SK-N-SH (cell line): ENCODE data around the gene KNTC1. TPM values are rescaled to one million over a fixed set of nuclear protein-coding genes. Genes with fewer than 3 reads are reported as not detected.

Experiments used
- CTCF ChIA-PET: fragments of 300-600, 350-600 bp; formaldehyde crosslinking; extraction: SDS; loops from one replicate; lab custom pipeline; 2021; lab: Yijun Ruan, JAX
- POLR2A ChIA-PET: fragments of 350-600 bp; sonication (Branson Sonifier 250); formaldehyde crosslinking; extraction: SDS; loops from one replicate; lab custom pipeline; 2020; ENCODE audit warnings: antibody characterized with exemption, inconsistent platforms; lab: Yijun Ruan, JAX
- DNase-seq: peaks from one replicate; pipeline ENCODE4 v3.0.0; 2012
- H2AFZ ChIP-seq: fragments of 200-600 bp; sonication (generic); 2 replicates; pipeline ENCODE4 v1.8.1; 2016; ENCODE audit warnings: antibody characterized with exemption, mild to moderate bottlenecking, low read depth
- H3F3A ChIP-seq: fragments of 200-600 bp; sonication (generic); replicated peaks from 2 replicates; pipeline ENCODE3; 2016; ENCODE audit warnings: antibody characterized with exemption, mild to moderate bottlenecking; ENCODE audit not compliant: insufficient read depth
- H3K27ac ChIP-seq, 2 experiments: fragments of 200-500 bp in 1 of 2; fragments of 200-600 bp in 1 of 2; sonication (Bioruptor generic) in 1 of 2; sonication (generic), shearing (Covaris generic) in 1 of 2; 2 replicates each; pipeline versions ENCODE4 v1.5.1 to v1.6.1; 2014 to 2016; ENCODE audit warnings: low read depth in 2 of 2, inconsistent platforms in 1 of 2, low read length in 1 of 2, mild to moderate bottlenecking in 1 of 2, mixed read lengths in 1 of 2
- H3K27me3 ChIP-seq: fragments of 200-600 bp; sonication (generic), shearing (Covaris generic); 2 replicates; pipeline ENCODE4 v1.6.1; 2016; ENCODE audit warnings: mixed run types; ENCODE audit not compliant: insufficient read depth
- H3K36me3 ChIP-seq, 2 experiments: fragments of 200-500 bp in 1 of 2; fragments of 200-600 bp in 1 of 2; sonication (Bioruptor generic) in 1 of 2; sonication (generic) in 1 of 2; replicated peaks in 1 of 2; 2 replicates each; pipeline versions ENCODE3 to v1.5.1; 2014 to 2016; ENCODE audit warnings: low read length in 1 of 2, mild to moderate bottlenecking in 1 of 2; ENCODE audit not compliant: insufficient read depth in 2 of 2, control insufficient read depth in 1 of 2
- H3K4me1 ChIP-seq, 2 experiments: fragments of 200-500 bp in 1 of 2; fragments of 200-600 bp in 1 of 2; sonication (Bioruptor generic) in 1 of 2; sonication (generic), shearing (Covaris generic) in 1 of 2; 2 replicates each; pipeline versions ENCODE4 v1.5.1 to v1.6.1; 2014 to 2016; ENCODE audit warnings: low read depth in 1 of 2, low read length in 1 of 2, mixed run types in 1 of 2; ENCODE audit not compliant: insufficient read depth in 2 of 2, control insufficient read depth in 1 of 2
- H3K4me2 ChIP-seq: fragments of 200-600 bp; sonication (generic), shearing (Covaris generic); 2 replicates; pipeline ENCODE4 v1.6.1; 2017; ENCODE audit warnings: mixed run types
- H3K4me3 ChIP-seq, 2 experiments: fragments of 200-500 bp in 1 of 2; fragments of 200-600 bp in 1 of 2; sonication (Bioruptor generic) in 1 of 2; sonication (generic), shearing (Covaris generic) in 1 of 2; 2 replicates each; pipeline versions ENCODE4 v1.5.1 to v1.8.1; 2014 to 2016; ENCODE audit warnings: low read depth in 2 of 2, inconsistent platforms in 1 of 2, low read length in 1 of 2, mild to moderate bottlenecking in 1 of 2, mixed read lengths in 1 of 2, moderate library complexity in 1 of 2
- H3K79me2 ChIP-seq: fragments of 200-600 bp; sonication (generic); 2 replicates; pipeline ENCODE4 v1.8.1; 2017; ENCODE audit warnings: mild to moderate bottlenecking; ENCODE audit not compliant: insufficient read depth
- H3K9ac ChIP-seq: fragments of 200-600 bp; sonication (generic); 2 replicates; pipeline ENCODE4 v1.6.1; 2017; ENCODE audit warnings: mixed run types
- H3K9me2 ChIP-seq: fragments of 200-600 bp; sonication (generic); 2 replicates; pipeline ENCODE4 v1.6.1; 2017; ENCODE audit warnings: mixed run types
- H3K9me3 ChIP-seq: fragments of 200-600 bp; sonication (generic); 2 replicates; pipeline ENCODE4 v1.6.1; 2017; ENCODE audit warnings: mixed run types, mild to moderate bottlenecking, moderate library complexity
- H4K20me1 ChIP-seq: fragments of 200-600 bp; sonication (generic); 2 replicates; pipeline ENCODE4 v1.6.1; 2017; ENCODE audit warnings: mild to moderate bottlenecking, mixed run types; ENCODE audit not compliant: insufficient read depth
- EZH2phosphoT487 ChIP-seq: fragments of 200-600 bp; sonication (generic); IDR thresholded peaks from 2 replicates; pipeline ENCODE4 v1.6.1; 2017; ENCODE audit warnings: low read depth, mixed run types, mild to moderate bottlenecking, antibody characterized with exemption, moderate library complexity, borderline replicate concordance
- GABPA ChIP-seq: IDR thresholded peaks from 2 replicates; pipeline ENCODE4 v1.4.0; 2012; ENCODE audit warnings: low read depth, mild to moderate bottlenecking
- IRF3 ChIP-seq: fragments of 150-350 bp; IDR thresholded peaks from 2 replicates; pipeline ENCODE4 v1.6.1; 2016; ENCODE audit warnings: mild to moderate bottlenecking, low read depth, low read length
- MAX ChIP-seq: IDR thresholded peaks from 2 replicates; pipeline ENCODE4 v1.4.0; 2012; ENCODE audit warnings: low read depth
- MEF2A ChIP-seq: IDR thresholded peaks from 2 replicates; pipeline ENCODE4 v1.4.0; 2012; ENCODE audit warnings: low read depth, borderline replicate concordance
- NFIC ChIP-seq: IDR thresholded peaks from 2 replicates; pipeline ENCODE4 v1.4.0; 2012; ENCODE audit warnings: borderline replicate concordance
- NRF1 ChIP-seq: IDR thresholded peaks from 2 replicates; pipeline ENCODE4 v1.6.1; 2012; ENCODE audit warnings: low read depth, mild to moderate bottlenecking, low read length
- PBX3 ChIP-seq: IDR thresholded peaks from 2 replicates; pipeline ENCODE4; 2012
- REST ChIP-seq: IDR thresholded peaks from 2 replicates; pipeline ENCODE4 v1.6.1; 2012; ENCODE audit warnings: mild to moderate bottlenecking, low read depth, low read length, moderate library complexity
- RFX5 ChIP-seq: IDR thresholded peaks from 2 replicates; pipeline ENCODE4 v1.6.1; 2012; ENCODE audit warnings: mild to moderate bottlenecking, improper control_type of control experiment, low read length
- RXRA ChIP-seq: IDR thresholded peaks from 2 replicates; pipeline ENCODE4 v1.4.0; 2012; ENCODE audit warnings: low read depth, mild to moderate bottlenecking, borderline replicate concordance
- SIN3A ChIP-seq: IDR thresholded peaks from 2 replicates; pipeline ENCODE4 v1.6.1; 2012; ENCODE audit warnings: low read depth, mild to moderate bottlenecking, low read length, moderate library complexity, borderline replicate concordance
- SMC3 ChIP-seq: IDR thresholded peaks from 2 replicates; pipeline ENCODE4 v1.6.1; 2012; ENCODE audit warnings: low read depth, low read length, improper control_type of control experiment
- TEAD4 ChIP-seq: IDR thresholded peaks from 2 replicates; pipeline ENCODE4 v1.4.0; 2012; ENCODE audit warnings: mild to moderate bottlenecking, borderline replicate concordance; ENCODE audit not compliant: insufficient read depth
- USF1 ChIP-seq: IDR thresholded peaks from 2 replicates; pipeline ENCODE4 v1.4.0; 2012; ENCODE audit warnings: low read depth, borderline replicate concordance
- USF2 ChIP-seq: fragments of 150-350 bp; IDR thresholded peaks from 2 replicates; pipeline ENCODE4 v1.6.1; 2017; ENCODE audit warnings: antibody characterized with exemption, low read length, low read depth, borderline replicate concordance
- ZBTB33 ChIP-seq: IDR thresholded peaks from 2 replicates; pipeline ENCODE4 v1.4.0; 2012; ENCODE audit warnings: low read depth, borderline replicate concordance
- WGBS: methylation state at CpG from one replicate; pipeline ENCODE4 v1.1.6; 2017; ENCODE audit warnings: low lambda C conversion rate; 5-methylcytosine and 5-hydroxymethylcytosine counted together
- polyA plus RNA-seq, 3 experiments: library from polyadenylated mRNA; depleted of rRNA; stranded (reverse); fragments of >200 nt; gene quantifications; 2 replicates each; pipeline ENCODE4 v1.2.3, GENCODE V29; 2012

KNTC1 gene
- polyA plus RNA-seq, 1 of the 3 experiments (the other 2 are of a cell fraction): 13.2 TPM

GRCh38 chr12:122526683-122527477, at the start of gene KNTC1, which contains the start of gene RSRC2 (continued):
- TF ChIP-seq SMC3: no peak
- no peak for TF ChIP-seq PBX3
- no peak; the same call in 1 of the 2 replicates for TF ChIP-seq TEAD4
- TF ChIP-seq MEF2A: no peak
- TF ChIP-seq GABPA: peak; percentile 87
- TF ChIP-seq USF1: peak; percentile 4; the same call in 1 of the 2 replicates
- no peak for TF ChIP-seq RXRA
- peak; percentile 94 for TF ChIP-seq SIN3A
- TF ChIP-seq USF2: no peak

- H3K9me3 ChIP-seq: no peaks in the 10 kb centered on the region
- peaks cover 3% of the 10 kb centered on the region for H3F3A ChIP-seq
- no peaks in the 10 kb centered on the region for H3K27me3 ChIP-seq
- ChIA-PET CTCF (interaction anchor here (2.0 kb wide), 1 partner anchor 9 kb away, joined by 10 read pairs; no protein-coding TSS in a partner anchor), POLR2A (no interaction called here)
- no peaks in the 10 kb centered on the region; the same call in 1 of the 2 replicates for H3K79me2 ChIP-seq
- no peak overlapping the region for H3K4me2 ChIP-seq
- WGBS: 96% methylated on average over 8 of the region's 8 CpGs
- H3K36me3 ChIP-seq: peaks cover 52 to 57% of the 10 kb centered on the region in 2 experiments
- 0 out of 4 replicates have a peak, but pooled peaks cover 0 to 3% of the 10 kb centered on the region in 2 experiments for H3K4me1 ChIP-seq
- no peak overlapping the region for H3K27ac ChIP-seq
- no peaks in the 10 kb centered on the region for H3K9me2 ChIP-seq
- no peak for DNase-seq
- no peaks in the 10 kb centered on the region for H4K20me1 ChIP-seq
- H3K9ac ChIP-seq: no peak overlapping the region
- no peak overlapping the region for H3K4me3 ChIP-seq
- H2AFZ ChIP-seq: no peak overlapping the region
- TF ChIP-seq NFIC (no peak), ZBTB33 (no peak), RFX5 (no peak), SIN3A (no peak), GABPA (no peak), MEF2A (no peak), USF2 (no peak), MAX (no peak), REST (no peak), IRF3 (no peak), EZH2phosphoT487 (no peak), NRF1 (no peak)
These were observed 46.3 kb upstream of the KNTC1 start for GRCh38 chr12:122480753-122481152.
